Liver (tissue), 3 donors: ENCODE results near the gene LAMC1.

Source experiments
- EGR1 ChIP-seq, 2 donors: IDR thresholded peaks; 2 replicates each; pipeline ENCODE4 v1.6.1; 2016 to 2018; ENCODE audit warnings: antibody characterized with exemption in 2 of 2, low read depth in 2 of 2
- GABPA ChIP-seq, 2 donors: IDR thresholded peaks in 1 of 2; conservative IDR thresholded peaks in 1 of 2; 2 replicates each; pipeline ENCODE4 v1.6.1; 2016; ENCODE audit warnings: antibody characterized with exemption in 2 of 2, mild to moderate bottlenecking in 1 of 2, moderate library complexity in 1 of 2
- JUND ChIP-seq, 2 donors: IDR thresholded peaks; 2 replicates each; pipeline ENCODE4 v1.6.1; 2016; ENCODE audit warnings: antibody characterized with exemption in 2 of 2
- RAD21 ChIP-seq, 2 donors: IDR thresholded peaks; 2 replicates each; pipeline ENCODE4 v1.6.1; 2016; ENCODE audit warnings: antibody characterized with exemption in 2 of 2, mild to moderate bottlenecking in 2 of 2
- SP1 ChIP-seq: IDR thresholded peaks from 2 replicates; pipeline ENCODE4 v1.6.1; 2018; ENCODE audit warnings: antibody characterized with exemption, mild to moderate bottlenecking
- TAF1 ChIP-seq: conservative IDR thresholded peaks from 2 replicates; pipeline ENCODE4 v1.6.1; 2016; ENCODE audit warnings: antibody characterized with exemption, mild to moderate bottlenecking
- YY1 ChIP-seq: IDR thresholded peaks from 2 replicates; pipeline ENCODE4 v1.6.1; 2016; ENCODE audit warnings: antibody characterized with exemption, mild to moderate bottlenecking
- TF ChIP-seq, protein P1 (sequence below): fragments of 150-350 bp; IDR thresholded peaks from 2 replicates; pipeline ENCODE4 v1.5.1; 2017; ENCODE audit warnings: improper control_type of control experiment, low read depth, low read length; ENCODE audit not compliant: missing input control
- TF ChIP-seq, protein P2 (sequence below): IDR thresholded peaks from 2 replicates; pipeline ENCODE4 v1.6.1; 2016; ENCODE audit warnings: antibody characterized with exemption
- TF ChIP-seq, protein P3 (sequence below): IDR thresholded peaks from 2 replicates; pipeline ENCODE4 v1.6.1; 2016; ENCODE audit warnings: antibody characterized with exemption, mild to moderate bottlenecking
- TF ChIP-seq, protein P4 (sequence below): IDR thresholded peaks from 2 replicates; pipeline ENCODE4 v1.6.1; 2016; ENCODE audit warnings: antibody characterized with exemption
- donor health status: healthy.
- donor health status: healthy.

DNA sequence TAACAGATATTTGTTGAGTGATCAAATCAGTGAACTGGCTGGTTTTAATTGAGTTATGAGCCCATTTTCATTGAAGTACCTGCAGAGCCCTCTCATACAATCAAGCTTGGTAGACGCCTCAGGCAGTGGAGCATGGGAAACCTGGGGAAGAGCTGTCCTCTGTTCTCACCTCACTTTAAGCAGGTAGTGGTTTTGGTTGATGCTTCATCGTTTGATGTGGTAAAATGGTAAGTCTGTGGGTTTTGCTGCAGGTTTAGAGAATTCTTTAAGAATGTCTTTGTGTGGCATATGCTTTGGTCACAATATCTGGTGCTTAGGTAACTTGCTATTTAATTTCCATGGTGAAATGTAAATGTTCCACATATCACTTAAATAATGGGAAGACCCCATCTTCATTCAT is 10.0 kb downstream of the LAMC1 start:
- TF ChIP-seq YY1 (no peak), RAD21 (IDR thresholded peaks at IDR 0.05) (no peak), EGR1 (IDR thresholded peaks at IDR 0.05; ENCODE audit: low read depth in 2 of 2) (no peak), GABPA (IDR thresholded peaks at IDR 0.05 in 1 of 2, conservative IDR thresholded peaks at IDR 0.05 in 1 of 2) (no peak), SP1 (no peak), JUND (IDR thresholded peaks at IDR 0.05) (no peak), TAF1 (no peak)
- TF ChIP-seq, protein P1, sequence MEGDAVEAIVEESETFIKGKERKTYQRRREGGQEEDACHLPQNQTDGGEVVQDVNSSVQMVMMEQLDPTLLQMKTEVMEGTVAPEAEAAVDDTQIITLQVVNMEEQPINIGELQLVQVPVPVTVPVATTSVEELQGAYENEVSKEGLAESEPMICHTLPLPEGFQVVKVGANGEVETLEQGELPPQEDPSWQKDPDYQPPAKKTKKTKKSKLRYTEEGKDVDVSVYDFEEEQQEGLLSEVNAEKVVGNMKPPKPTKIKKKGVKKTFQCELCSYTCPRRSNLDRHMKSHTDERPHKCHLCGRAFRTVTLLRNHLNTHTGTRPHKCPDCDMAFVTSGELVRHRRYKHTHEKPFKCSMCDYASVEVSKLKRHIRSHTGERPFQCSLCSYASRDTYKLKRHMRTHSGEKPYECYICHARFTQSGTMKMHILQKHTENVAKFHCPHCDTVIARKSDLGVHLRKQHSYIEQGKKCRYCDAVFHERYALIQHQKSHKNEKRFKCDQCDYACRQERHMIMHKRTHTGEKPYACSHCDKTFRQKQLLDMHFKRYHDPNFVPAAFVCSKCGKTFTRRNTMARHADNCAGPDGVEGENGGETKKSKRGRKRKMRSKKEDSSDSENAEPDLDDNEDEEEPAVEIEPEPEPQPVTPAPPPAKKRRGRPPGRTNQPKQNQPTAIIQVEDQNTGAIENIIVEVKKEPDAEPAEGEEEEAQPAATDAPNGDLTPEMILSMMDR: no peak
- TF ChIP-seq, protein P2, sequence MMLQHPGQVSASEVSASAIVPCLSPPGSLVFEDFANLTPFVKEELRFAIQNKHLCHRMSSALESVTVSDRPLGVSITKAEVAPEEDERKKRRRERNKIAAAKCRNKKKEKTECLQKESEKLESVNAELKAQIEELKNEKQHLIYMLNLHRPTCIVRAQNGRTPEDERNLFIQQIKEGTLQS: no peak
- TF ChIP-seq, protein P3, sequence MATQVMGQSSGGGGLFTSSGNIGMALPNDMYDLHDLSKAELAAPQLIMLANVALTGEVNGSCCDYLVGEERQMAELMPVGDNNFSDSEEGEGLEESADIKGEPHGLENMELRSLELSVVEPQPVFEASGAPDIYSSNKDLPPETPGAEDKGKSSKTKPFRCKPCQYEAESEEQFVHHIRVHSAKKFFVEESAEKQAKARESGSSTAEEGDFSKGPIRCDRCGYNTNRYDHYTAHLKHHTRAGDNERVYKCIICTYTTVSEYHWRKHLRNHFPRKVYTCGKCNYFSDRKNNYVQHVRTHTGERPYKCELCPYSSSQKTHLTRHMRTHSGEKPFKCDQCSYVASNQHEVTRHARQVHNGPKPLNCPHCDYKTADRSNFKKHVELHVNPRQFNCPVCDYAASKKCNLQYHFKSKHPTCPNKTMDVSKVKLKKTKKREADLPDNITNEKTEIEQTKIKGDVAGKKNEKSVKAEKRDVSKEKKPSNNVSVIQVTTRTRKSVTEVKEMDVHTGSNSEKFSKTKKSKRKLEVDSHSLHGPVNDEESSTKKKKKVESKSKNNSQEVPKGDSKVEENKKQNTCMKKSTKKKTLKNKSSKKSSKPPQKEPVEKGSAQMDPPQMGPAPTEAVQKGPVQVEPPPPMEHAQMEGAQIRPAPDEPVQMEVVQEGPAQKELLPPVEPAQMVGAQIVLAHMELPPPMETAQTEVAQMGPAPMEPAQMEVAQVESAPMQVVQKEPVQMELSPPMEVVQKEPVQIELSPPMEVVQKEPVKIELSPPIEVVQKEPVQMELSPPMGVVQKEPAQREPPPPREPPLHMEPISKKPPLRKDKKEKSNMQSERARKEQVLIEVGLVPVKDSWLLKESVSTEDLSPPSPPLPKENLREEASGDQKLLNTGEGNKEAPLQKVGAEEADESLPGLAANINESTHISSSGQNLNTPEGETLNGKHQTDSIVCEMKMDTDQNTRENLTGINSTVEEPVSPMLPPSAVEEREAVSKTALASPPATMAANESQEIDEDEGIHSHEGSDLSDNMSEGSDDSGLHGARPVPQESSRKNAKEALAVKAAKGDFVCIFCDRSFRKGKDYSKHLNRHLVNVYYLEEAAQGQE: no peak
- TF ChIP-seq, protein P4, sequence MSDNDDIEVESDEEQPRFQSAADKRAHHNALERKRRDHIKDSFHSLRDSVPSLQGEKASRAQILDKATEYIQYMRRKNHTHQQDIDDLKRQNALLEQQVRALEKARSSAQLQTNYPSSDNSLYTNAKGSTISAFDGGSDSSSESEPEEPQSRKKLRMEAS: no peak
